Measurements from ENCODE around the gene NPC2.

The NPC2 gene

DNA sequence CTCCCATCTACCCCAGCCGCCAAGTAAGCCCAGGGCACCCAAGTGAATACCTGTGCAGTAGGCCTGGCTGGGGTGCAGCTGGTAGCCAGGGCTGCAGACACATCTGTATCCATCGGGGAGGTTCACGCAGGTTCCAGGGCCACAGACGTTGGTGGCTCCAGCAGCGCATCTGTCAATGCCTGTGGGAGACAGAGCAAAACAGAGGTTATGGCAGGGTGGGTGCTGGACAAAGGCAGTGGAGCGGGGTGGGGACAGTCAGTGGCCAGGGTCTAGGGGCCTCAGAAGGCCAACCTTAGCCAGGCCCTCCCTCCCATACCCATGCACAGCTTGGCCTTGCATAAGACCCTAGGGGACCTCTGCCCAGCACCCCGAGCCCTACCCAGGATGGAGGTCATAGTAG is 29.6 kb upstream of the NPC2 start:
- H3K79me2 ChIP-seq (ENCODE audit: insufficient read depth, low read length): no peaks in the 10 kb centered on the region
- H2AFZ ChIP-seq (ENCODE audit: low read length): no peak overlapping the region
- H3K9ac ChIP-seq (ENCODE audit: low read depth, low read length, poor library complexity, severe bottlenecking): no peak overlapping the region
- H3K36me3 ChIP-seq (ENCODE audit: insufficient read depth, low read length): no peaks in the 10 kb centered on the region
- TF ChIP-seq EZH2phosphoT487 (IDR thresholded peaks at IDR 0.05; ENCODE audit: borderline replicate concordance): no peak
- TF ChIP-seq, protein P1, sequence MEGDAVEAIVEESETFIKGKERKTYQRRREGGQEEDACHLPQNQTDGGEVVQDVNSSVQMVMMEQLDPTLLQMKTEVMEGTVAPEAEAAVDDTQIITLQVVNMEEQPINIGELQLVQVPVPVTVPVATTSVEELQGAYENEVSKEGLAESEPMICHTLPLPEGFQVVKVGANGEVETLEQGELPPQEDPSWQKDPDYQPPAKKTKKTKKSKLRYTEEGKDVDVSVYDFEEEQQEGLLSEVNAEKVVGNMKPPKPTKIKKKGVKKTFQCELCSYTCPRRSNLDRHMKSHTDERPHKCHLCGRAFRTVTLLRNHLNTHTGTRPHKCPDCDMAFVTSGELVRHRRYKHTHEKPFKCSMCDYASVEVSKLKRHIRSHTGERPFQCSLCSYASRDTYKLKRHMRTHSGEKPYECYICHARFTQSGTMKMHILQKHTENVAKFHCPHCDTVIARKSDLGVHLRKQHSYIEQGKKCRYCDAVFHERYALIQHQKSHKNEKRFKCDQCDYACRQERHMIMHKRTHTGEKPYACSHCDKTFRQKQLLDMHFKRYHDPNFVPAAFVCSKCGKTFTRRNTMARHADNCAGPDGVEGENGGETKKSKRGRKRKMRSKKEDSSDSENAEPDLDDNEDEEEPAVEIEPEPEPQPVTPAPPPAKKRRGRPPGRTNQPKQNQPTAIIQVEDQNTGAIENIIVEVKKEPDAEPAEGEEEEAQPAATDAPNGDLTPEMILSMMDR (conservative IDR thresholded peaks at IDR 0.05; ENCODE audit: low read length): no peak
- no peaks in the 10 kb centered on the region for H3K27me3 ChIP-seq (ENCODE audit: insufficient read depth, low read length, poor library complexity, severe bottlenecking)
- H4K20me1 ChIP-seq (ENCODE audit: insufficient read depth, low read length, poor library complexity, severe bottlenecking): no peaks in the 10 kb centered on the region
- H3K4me3 ChIP-seq (ENCODE audit: low read length, poor library complexity, severe bottlenecking): no peak overlapping the region
- no peaks in the 10 kb centered on the region for H3K9me3 ChIP-seq (ENCODE audit: insufficient read depth, low read depth, low read length)
- no peak overlapping the region for H3K4me2 ChIP-seq (ENCODE audit: low read depth, low read length, poor library complexity, severe bottlenecking)
- H3K4me1 ChIP-seq (ENCODE audit: insufficient read depth, low read length, poor library complexity, severe bottlenecking): no peaks in the 10 kb centered on the region
- no peaks in the 10 kb centered on the region for H3K9me2 ChIP-seq (replicated peaks; ENCODE audit: low read depth, low read length)
- no peaks in the 10 kb centered on the region for H3F3A ChIP-seq (ENCODE audit: low read depth)

DNA sequence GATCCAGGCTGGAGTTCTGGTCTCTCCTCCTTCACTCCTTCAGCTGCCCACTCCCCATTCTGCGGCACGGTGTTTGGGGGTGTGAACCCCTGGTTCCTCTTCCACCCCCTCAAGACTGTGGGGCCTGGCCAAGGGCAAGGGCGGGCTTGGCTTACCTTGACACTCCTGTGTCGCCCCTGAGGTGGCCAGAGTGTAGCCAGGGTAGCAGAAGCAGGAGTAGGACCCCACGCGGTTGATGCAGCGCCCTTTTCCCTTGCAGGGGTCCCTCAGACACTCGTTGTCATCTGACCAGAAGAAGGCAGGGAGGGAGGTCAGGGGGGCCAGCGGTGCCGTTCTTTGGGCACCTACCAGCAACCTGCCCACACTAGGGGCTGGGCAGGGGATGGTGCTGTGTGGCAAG is 28.7 kb upstream of the NPC2 start:
- no peak overlapping the region for H2AFZ ChIP-seq (ENCODE audit: low read length)
- no peaks in the 10 kb centered on the region for H3K27me3 ChIP-seq (ENCODE audit: insufficient read depth, low read length, poor library complexity, severe bottlenecking)
- no peaks in the 10 kb centered on the region for H4K20me1 ChIP-seq (ENCODE audit: insufficient read depth, low read length, poor library complexity, severe bottlenecking)
- no peak overlapping the region for H3K4me3 ChIP-seq (ENCODE audit: low read length, poor library complexity, severe bottlenecking)
- TF ChIP-seq, protein P1 (conservative IDR thresholded peaks at IDR 0.05; ENCODE audit: low read length): no peak
- no peak for TF ChIP-seq EZH2phosphoT487 (IDR thresholded peaks at IDR 0.05; ENCODE audit: borderline replicate concordance)
- no peaks in the 10 kb centered on the region for H3K9me3 ChIP-seq (ENCODE audit: insufficient read depth, low read depth, low read length)
- no peaks in the 10 kb centered on the region for H3K4me1 ChIP-seq (ENCODE audit: insufficient read depth, low read length, poor library complexity, severe bottlenecking)
- H3K9me2 ChIP-seq (replicated peaks; ENCODE audit: low read depth, low read length): no peaks in the 10 kb centered on the region
- H3K4me2 ChIP-seq (ENCODE audit: low read depth, low read length, poor library complexity, severe bottlenecking): no peak overlapping the region
- no peaks in the 10 kb centered on the region for H3K36me3 ChIP-seq (ENCODE audit: insufficient read depth, low read length)
- H3F3A ChIP-seq (ENCODE audit: low read depth): no peaks in the 10 kb centered on the region
- no peaks in the 10 kb centered on the region for H3K79me2 ChIP-seq (ENCODE audit: insufficient read depth, low read length)
- no peak overlapping the region for H3K9ac ChIP-seq (ENCODE audit: low read depth, low read length, poor library complexity, severe bottlenecking)

DNA sequence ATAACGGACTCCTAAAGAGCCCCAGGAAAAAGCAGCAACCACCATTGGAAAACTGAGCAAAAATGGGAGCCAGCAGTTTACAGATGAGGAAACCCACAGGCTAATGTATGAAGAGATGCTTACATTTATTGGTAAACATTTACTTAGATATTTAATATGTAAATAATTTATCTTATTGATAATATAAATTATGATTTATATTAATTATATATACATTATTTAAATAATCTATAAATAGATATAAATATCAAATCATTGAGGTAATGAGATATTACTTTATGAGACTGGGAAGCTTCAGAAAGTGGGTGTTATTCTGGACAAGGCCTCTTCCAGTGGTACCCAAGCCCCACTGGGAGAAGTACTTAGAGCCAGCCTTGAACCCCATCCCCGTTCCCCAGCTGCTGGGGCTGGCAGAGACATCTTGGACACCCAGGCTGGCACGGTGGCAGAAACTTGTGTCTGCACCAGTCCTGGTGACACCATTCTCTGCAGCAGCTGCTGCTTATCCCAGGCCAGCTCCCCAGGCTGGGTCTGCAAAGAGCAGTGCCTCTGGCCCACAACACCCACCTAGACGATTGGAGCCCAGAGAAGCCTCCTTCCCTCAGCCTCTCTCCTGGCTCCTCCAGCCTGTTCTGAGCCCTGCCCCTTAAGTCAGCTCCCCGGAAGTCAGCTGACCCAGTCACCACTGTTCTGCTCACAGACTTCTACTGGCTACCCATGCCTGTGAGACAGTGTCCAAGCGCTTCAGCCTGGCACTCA is 26.4 kb upstream of the NPC2 start:
- Histone ChIP-seq H3K27me3 (ENCODE audit: insufficient read depth, low read length, poor library complexity, severe bottlenecking) (no peaks in the 10 kb centered on the region), H3K9me3 (ENCODE audit: insufficient read depth, low read depth, low read length) (no peaks in the 10 kb centered on the region), H3K4me2 (ENCODE audit: low read depth, low read length, poor library complexity, severe bottlenecking) (no peak overlapping the region), H2AFZ (ENCODE audit: low read length) (no peak overlapping the region), H4K20me1 (ENCODE audit: insufficient read depth, low read length, poor library complexity, severe bottlenecking) (no peaks in the 10 kb centered on the region), H3K9ac (ENCODE audit: low read depth, low read length, poor library complexity, severe bottlenecking) (no peak overlapping the region), H3K4me3 (ENCODE audit: low read length, poor library complexity, severe bottlenecking) (no peak overlapping the region), H3K36me3 (ENCODE audit: insufficient read depth, low read length) (no peaks in the 10 kb centered on the region), H3K79me2 (ENCODE audit: insufficient read depth, low read length) (no peaks in the 10 kb centered on the region), H3K4me1 (ENCODE audit: insufficient read depth, low read length, poor library complexity, severe bottlenecking) (peaks cover 7% of the 10 kb centered on the region), H3F3A (ENCODE audit: low read depth) (no peaks in the 10 kb centered on the region), H3K9me2 (replicated peaks; ENCODE audit: low read depth, low read length) (no peaks in the 10 kb centered on the region)
- TF ChIP-seq, protein P1 (conservative IDR thresholded peaks at IDR 0.05; ENCODE audit: low read length): no peak
- TF ChIP-seq EZH2phosphoT487 (IDR thresholded peaks at IDR 0.05; ENCODE audit: borderline replicate concordance): no peak

All from Loucy (cell line).